CD4-positive, alpha-beta T cell (primary cell): ENCODE results near the gene CNOT6. TPM values are rescaled to one million over a fixed set of nuclear protein-coding genes. Genes with fewer than 3 reads are reported as not detected.
A peak's percentile ranks its signal among the peaks of the same experiment; 100 is the strongest.

Experiments
- ATAC-seq: fragments of 200-7000 bp; cut with Tn5 transposase; one replicate; pipeline ENCODE4 v1.10.0; 2022; ENCODE audit warnings: mild to moderate bottlenecking; ENCODE audit not compliant: poor library complexity
- CTCF ChIA-PET: fragments of 350-600 bp; sonication (Branson Sonifier 250); formaldehyde crosslinking; loops from one replicate; lab custom pipeline; 2021; ENCODE audit warnings: antibody characterized with exemption, inconsistent platforms; lab: Charles Lee
- POLR2A ChIA-PET: fragments of 350-600 bp; sonication (Branson Sonifier 250); formaldehyde crosslinking; loops from one replicate; lab custom pipeline; 2021; ENCODE audit warnings: antibody characterized with exemption, inconsistent platforms; lab: Charles Lee
- DNase-seq, 14 experiments: peaks; one replicate each; pipeline ENCODE4 v3.0.0-alpha.2; 2013 to 2020; ENCODE audit warnings: mixed read lengths in 2 of 14
- H3K27ac ChIP-seq, 2 donors: one replicate each; pipeline versions ENCODE4 v1.5.1 to v1.7.0; 2013; ENCODE audit warnings: low read length in 2 of 2, low read depth in 1 of 2, mild to moderate bottlenecking in 1 of 2
- H3K27me3 ChIP-seq, 2 experiments: 1 replicate in 1 of 2; 2 replicates in 1 of 2; pipeline versions ENCODE4 v1.6.1 to v1.7.0; 2013; ENCODE audit warnings: low read length in 2 of 2, control low read depth in 1 of 2, mild to moderate bottlenecking in 1 of 2, moderate library complexity in 1 of 2; ENCODE audit not compliant: insufficient read depth in 2 of 2, control insufficient read depth in 1 of 2
- H3K36me3 ChIP-seq: one replicate; pipeline ENCODE4 v1.6.1; 2013; ENCODE audit warnings: low read length, control low read depth; ENCODE audit not compliant: insufficient read depth
- H3K4me1 ChIP-seq: one replicate; pipeline ENCODE4 v1.6.1; 2013; ENCODE audit warnings: low read length, control low read depth; ENCODE audit not compliant: insufficient read depth
- H3K4me3 ChIP-seq: one replicate; pipeline ENCODE4 v1.5.1; 2013; ENCODE audit warnings: mild to moderate bottlenecking, low read length, moderate library complexity
- H3K9me3 ChIP-seq, 2 experiments: 1 replicate in 1 of 2; 2 replicates in 1 of 2; pipeline versions ENCODE4 v1.6.1 to v1.7.0; 2013; ENCODE audit warnings: low read length in 2 of 2, mild to moderate bottlenecking in 2 of 2, control low read depth in 1 of 2, moderate library complexity in 1 of 2; ENCODE audit not compliant: control insufficient read depth in 1 of 2, insufficient read depth in 1 of 2
- H3K27ac Mint-ChIP-seq: one replicate; pipeline ENCODE4 v1.8.0; 2020; ENCODE audit warnings: mixed read lengths
- H3K27me3 Mint-ChIP-seq: one replicate; pipeline ENCODE4 v1.8.0; 2021; ENCODE audit warnings: mixed read lengths
- H3K36me3 Mint-ChIP-seq: one replicate; pipeline ENCODE4 v1.8.0; 2021; ENCODE audit warnings: low read depth, mixed read lengths
- H3K4me1 Mint-ChIP-seq: one replicate; pipeline ENCODE4 v1.8.0; 2021; ENCODE audit warnings: low read depth, mixed read lengths
- H3K4me3 Mint-ChIP-seq: one replicate; pipeline ENCODE4 v1.8.0; 2020; ENCODE audit warnings: mild to moderate bottlenecking, mixed read lengths
- H3K9me3 Mint-ChIP-seq: one replicate; pipeline ENCODE4 v1.8.0; 2020; ENCODE audit warnings: mixed read lengths
- CTCF ChIP-seq: fragments of 200-600 bp; IDR thresholded peaks from one replicate; pipeline ENCODE4 v1.8.0; 2022; ENCODE audit warnings: antibody characterized with exemption, mild to moderate bottlenecking
- intact Hi-C, 2 experiments: fragments of 100-400 bp; cut with DNase I in 1 of 2; cut with micrococcal nuclease in 1 of 2; formaldehyde crosslinking; loops; one replicate each; pipeline versions ENCODE4 v1.15.1 to v1.9.0; 2023 to 2025; cut with DNase I, micrococcal nuclease
- polyA plus RNA-seq, 2 donors: library from polyadenylated mRNA; unstranded; fragments of 120-200 nt; gene quantifications; one replicate each; pipeline ENCODE4 v1.2.1, GENCODE V29; 2013
- total RNA-seq, 174 experiments: library from RNA in 2 of 174; stranded (reverse) in 2 of 174; gene quantifications; one replicate each; pipeline ENCODE4 v1.2.3 and lab custom pipeline; 2021 to 2026

Gene CNOT6
- total RNA-seq (10 to 100 TPM; 12.5 to 13.8 TPM), total RNA-seq (lab: John Stamatoyannopoulos, UW) (24.6 to 149 (median 51.5) reads per million in 172 experiments)
- polyA plus RNA-seq (2013, experiment 1 of 2): 16.5 TPM
- polyA plus RNA-seq (2013, experiment 2 of 2): 17.8 TPM

GRCh38 chr5:180494060-180494509 lies at the start of gene CNOT6:
CNOT6 (plus strand) TSS chr5:180494379; CDS start chr5:180529277, 34,898 bp downstream.
- peak within 1 kb of the TSS; percentile 73 for H3K4me3 ChIP-seq
- H3K4me1 Mint-ChIP-seq: peaks cover 40% of the 10 kb centered on the region
- H3K36me3 Mint-ChIP-seq: peaks cover 23% of the 10 kb centered on the region
- no peaks in the 10 kb centered on the region for H3K9me3 ChIP-seq
- no peaks in the 10 kb centered on the region for H3K27me3 Mint-ChIP-seq
- H3K4me1 ChIP-seq: peaks cover 34% of the 10 kb centered on the region
- peak; percentile 89 to 99 (median 94) for DNase-seq
- peak within 1 kb of the TSS; percentile 100 for H3K4me3 Mint-ChIP-seq
- H3K9me3 Mint-ChIP-seq: no peaks in the 10 kb centered on the region
- peak within 1 kb of the TSS; percentile 60 to 83 for H3K27ac ChIP-seq
- POLR2A ChIA-PET: interaction anchor here (1.2 to 1.9 kb wide), 3 partner anchors 195 to 338 kb away, joined by 3 to 8 read pairs (median 7); no protein-coding TSS in a partner anchor
- CTCF ChIA-PET: no interaction called here
- no peaks in the 10 kb centered on the region for H3K36me3 ChIP-seq
- intact Hi-C loops: loop anchor here in 1 of 2 experiments (2.0 to 10.0 kb wide), 6 partner anchors 201 to 1867 kb away; partner anchors contain the start of genes CLK4, MAPK9, MGAT1 and ZFP62
- H3K27me3 ChIP-seq: no peaks in the 10 kb centered on the region
- no peak for TF ChIP-seq CTCF
- ATAC-seq: peak; percentile 88
- peak within 1 kb of the TSS; percentile 98 for H3K27ac Mint-ChIP-seq

GRCh38 chr5:180454752-180455151 lies 39.4 kb upstream of the CNOT6 start:
- no peaks in the 10 kb centered on the region for H3K9me3 Mint-ChIP-seq
- DNase-seq: no peak
- Histone ChIP-seq H3K27me3 (peaks cover 0 to 15% of the 10 kb centered on the region in 2 experiments), H3K9me3 (no peaks in the 10 kb centered on the region), H3K27ac (no peak overlapping the region), H3K4me3 (no peak overlapping the region), H3K36me3 (no peaks in the 10 kb centered on the region), H3K4me1 (no peaks in the 10 kb centered on the region)
- POLR2A ChIA-PET: no interaction called here
- CTCF ChIA-PET: no interaction called here
- no peak for TF ChIP-seq CTCF
- H3K4me1 Mint-ChIP-seq: no peaks in the 10 kb centered on the region
- no peak for ATAC-seq
- no peak overlapping the region for H3K27ac Mint-ChIP-seq
- no peaks in the 10 kb centered on the region for H3K36me3 Mint-ChIP-seq
- peaks cover 38% of the 10 kb centered on the region for H3K27me3 Mint-ChIP-seq
- H3K4me3 Mint-ChIP-seq: no peak overlapping the region
- intact Hi-C loops: no loop called here

GRCh38 chr5:180455872-180456271 lies 38.3 kb upstream of the CNOT6 start:
- Histone ChIP-seq H3K4me1 (no peaks in the 10 kb centered on the region), H3K36me3 (no peaks in the 10 kb centered on the region), H3K9me3 (no peaks in the 10 kb centered on the region), H3K4me3 (no peak overlapping the region), H3K27me3 (peaks cover 0 to 15% of the 10 kb centered on the region in 2 experiments), H3K27ac (no peak overlapping the region)
- ChIA-PET CTCF (no interaction called here), POLR2A (no interaction called here)
- Mint-ChIP-seq H3K4me3 (no peak overlapping the region), H3K9me3 (no peaks in the 10 kb centered on the region), H3K27ac (no peak overlapping the region), H3K4me1 (no peaks in the 10 kb centered on the region), H3K27me3 (peaks cover 28% of the 10 kb centered on the region), H3K36me3 (no peaks in the 10 kb centered on the region)
- intact Hi-C loops: no loop called here
- DNase-seq: no peak
- no peak for TF ChIP-seq CTCF
- ATAC-seq: no peak
